IMR-90 (cell line): ENCODE data around the gene TRIM2. TPM values are rescaled to one million over a fixed set of nuclear protein-coding genes. Genes with fewer than 3 reads are reported as not detected.

ENCODE experiments used
- ATAC-seq: fragments of 200-7000 bp; cut with Tn5 transposase; 2 replicates; pipeline ENCODE4 v1.9.1; 2020; ENCODE audit warnings: low read depth, mild to moderate bottlenecking, moderate library complexity
- BruUV-seq: library from RNA; stranded (reverse); fragments of 400-500 nt; replicated peaks from 2 replicates; lab custom pipeline; 2021; lab: Mats Ljungman, UMichigan
- CTCF ChIA-PET: fragments of 300-600 bp; formaldehyde crosslinking; extraction: SDS; loops from one replicate; lab custom pipeline; 2021; ENCODE audit warnings: antibody characterized with exemption; lab: Yijun Ruan, JAX
- POLR2A ChIA-PET: fragments of 300-600 bp; sonication (Branson Sonifier 250); formaldehyde crosslinking; loops from one replicate; lab custom pipeline; 2022; ENCODE audit warnings: antibody characterized with exemption; ENCODE audit not compliant: unreplicated experiment; lab: Charles Lee
- DNase-seq: peaks from one replicate; pipeline ENCODE4 v3.0.0; 2013
- H2AFZ ChIP-seq: replicated peaks from 2 replicates; pipeline ENCODE3; 2013; ENCODE audit warnings: low read length, mild to moderate bottlenecking; ENCODE audit not compliant: poor library complexity
- H2AK5ac ChIP-seq: 2 replicates; pipeline ENCODE4 v1.6.1; 2013; ENCODE audit warnings: low read depth, low read length, inconsistent platforms
- H2AK9ac ChIP-seq: replicated peaks from 2 replicates; pipeline ENCODE3; 2013; ENCODE audit warnings: mild to moderate bottlenecking, low read depth, low read length, moderate library complexity; ENCODE audit not compliant: poor library complexity
- H2BK120ac ChIP-seq: 2 replicates; pipeline ENCODE4 v1.6.1; 2013; ENCODE audit warnings: low read depth, low read length, inconsistent platforms
- H2BK15ac ChIP-seq: 3 replicates; pipeline ENCODE4 v1.6.1; 2013; ENCODE audit warnings: low read depth, low read length, inconsistent platforms
- H2BK20ac ChIP-seq: 2 replicates; pipeline ENCODE4 v1.6.1; 2013; ENCODE audit warnings: low read depth, mild to moderate bottlenecking, inconsistent platforms, low read length, moderate library complexity
- H2BK5ac ChIP-seq: 2 replicates; pipeline ENCODE4 v1.6.1; 2013; ENCODE audit warnings: mild to moderate bottlenecking, low read depth, low read length, inconsistent platforms; ENCODE audit not compliant: poor library complexity, severe bottlenecking
- H3K14ac ChIP-seq: replicated peaks from 2 replicates; pipeline ENCODE4 v1.6.1; 2013; ENCODE audit warnings: low read depth, low read length, inconsistent platforms
- H3K18ac ChIP-seq: 2 replicates; pipeline ENCODE4 v1.6.1; 2013; ENCODE audit warnings: low read depth, low read length, control low read depth
- H3K23ac ChIP-seq: 2 replicates; pipeline ENCODE4 v1.6.1; 2013; ENCODE audit warnings: low read depth, low read length, inconsistent platforms
- H3K27ac ChIP-seq: 2 replicates; pipeline ENCODE4 v1.5.1; 2013; ENCODE audit warnings: mild to moderate bottlenecking, control low read depth, low read length; ENCODE audit not compliant: insufficient read depth
- H3K27me3 ChIP-seq: 2 replicates; pipeline ENCODE4 v1.6.1; 2013; ENCODE audit warnings: low read length; ENCODE audit not compliant: control insufficient read depth, insufficient read depth
- H3K36me3 ChIP-seq: 2 replicates; pipeline ENCODE4 v1.6.1; 2013; ENCODE audit warnings: low read length, mixed read lengths; ENCODE audit not compliant: control insufficient read depth, insufficient read depth
- H3K4ac ChIP-seq: 2 replicates; pipeline ENCODE4 v1.6.1; 2013; ENCODE audit warnings: low read depth, low read length, inconsistent platforms
- H3K4me1 ChIP-seq: 2 replicates; pipeline ENCODE4 v1.6.1; 2013; ENCODE audit warnings: low read length, mixed read lengths; ENCODE audit not compliant: control insufficient read depth, insufficient read depth
- H3K4me2 ChIP-seq: 2 replicates; pipeline ENCODE4 v1.6.1; 2013; ENCODE audit warnings: low read depth, mild to moderate bottlenecking, control low read depth, low read length, moderate library complexity
- H3K4me3 ChIP-seq: 2 replicates; pipeline ENCODE4 v1.5.1; 2013; ENCODE audit warnings: low read depth, mild to moderate bottlenecking, control low read depth, low read length, moderate library complexity; ENCODE audit not compliant: insufficient read depth
- H3K56ac ChIP-seq: 2 replicates; pipeline ENCODE4 v1.6.1; 2013; ENCODE audit warnings: low read length, inconsistent platforms; ENCODE audit not compliant: insufficient read depth; ENCODE audit errors: extremely low read depth
- H3K79me1 ChIP-seq, 2 experiments: 2 replicates each; pipeline ENCODE4 v1.6.1; 2013; ENCODE audit warnings: low read length in 2 of 2, inconsistent platforms in 1 of 2, low read depth in 1 of 2
- H3K9ac ChIP-seq: 2 replicates; pipeline ENCODE4 v1.6.1; 2013; ENCODE audit warnings: low read depth, low read length, control low read depth
- H3K9me1 ChIP-seq: 2 replicates; pipeline ENCODE4 v1.6.1; 2013; ENCODE audit warnings: low read length, inconsistent platforms; ENCODE audit not compliant: insufficient read depth
- H3K9me3 ChIP-seq: 2 replicates; pipeline ENCODE4 v1.6.1; 2013; ENCODE audit warnings: low read length; ENCODE audit not compliant: control insufficient read depth, insufficient read depth
- H4K20me1 ChIP-seq: 2 replicates; pipeline ENCODE4 v1.6.1; 2013; ENCODE audit warnings: low read length, inconsistent platforms; ENCODE audit not compliant: insufficient read depth
- H4K5ac ChIP-seq: 2 replicates; pipeline ENCODE4 v1.6.1; 2013; ENCODE audit warnings: mild to moderate bottlenecking, low read depth, low read length, control low read depth
- H4K8ac ChIP-seq, 2 experiments: 2 replicates each; pipeline ENCODE4 v1.6.1; 2013; ENCODE audit warnings: low read depth in 2 of 2, low read length in 2 of 2, control low read depth in 1 of 2, inconsistent platforms in 1 of 2
- H4K91ac ChIP-seq: 2 replicates; pipeline ENCODE4 v1.6.1; 2013; ENCODE audit warnings: low read depth, low read length, inconsistent platforms; ENCODE audit not compliant: insufficient read depth
- BHLHE40 ChIP-seq: fragments of 150-350 bp; IDR thresholded peaks from 2 replicates; pipeline ENCODE4 v1.6.1; 2016; ENCODE audit warnings: mild to moderate bottlenecking, low read depth, low read length
- CEBPB ChIP-seq: IDR thresholded peaks from 2 replicates; pipeline ENCODE4 v1.6.1; 2012; ENCODE audit warnings: low read depth, low read length, improper control_type of control experiment
- CTCF ChIP-seq: conservative IDR thresholded peaks from 2 replicates; pipeline ENCODE4 v1.5.1; 2012; ENCODE audit warnings: mild to moderate bottlenecking, low read depth, low read length, improper control_type of control experiment
- ELK1 ChIP-seq: fragments of 150-350 bp; IDR thresholded peaks from 2 replicates; pipeline ENCODE4 v1.6.1; 2016; ENCODE audit warnings: low read depth, mild to moderate bottlenecking, low read length, moderate library complexity, borderline replicate concordance
- MAFK ChIP-seq: IDR thresholded peaks from 2 replicates; pipeline ENCODE4 v1.6.1; 2012; ENCODE audit warnings: low read depth, low read length, improper control_type of control experiment
- MAZ ChIP-seq: IDR thresholded peaks from 2 replicates; pipeline ENCODE4 v1.6.1; 2012; ENCODE audit warnings: low read depth, mild to moderate bottlenecking, low read length, improper control_type of control experiment, moderate library complexity, borderline replicate concordance
- RAD21 ChIP-seq: IDR thresholded peaks from 2 replicates; pipeline ENCODE4 v1.6.1; 2012; ENCODE audit warnings: low read length, improper control_type of control experiment
- WGBS, 2 experiments: methylation state at CpG; one replicate each; pipeline versions ENCODE4 v1.1.5 to v1.1.7; 2013; ENCODE audit warnings: missing lambda C conversion rate in 2 of 2; ENCODE audit not compliant: insufficient read length in 1 of 2; ENCODE audit errors: extremely low coverage in 2 of 2; 5-methylcytosine and 5-hydroxymethylcytosine counted together
- dilution Hi-C: fragments of 300-500 bp; cut with HindIII; formaldehyde crosslinking; loops from one replicate; pipeline ENCODE4 v1.14.3; 2018; ENCODE audit warnings: low sequenced_read_pairs; ENCODE audit not compliant: unreplicated experiment
- in situ Hi-C: fragments of 300-500 bp; cut with MboI; formaldehyde crosslinking; loops from 3 replicates; pipeline ENCODE4 v1.14.3; 2019; ENCODE audit warnings: low sequenced_read_pairs, inconsistent platforms, mixed read lengths
- intact Hi-C: fragments of 100-400 bp; cut with micrococcal nuclease; formaldehyde crosslinking; loops from 2 replicates; pipeline ENCODE4 v1.10.0; 2022
- polyA plus RNA-seq, 3 experiments: library from polyadenylated mRNA; depleted of rRNA; stranded (reverse); fragments of >200 nt; gene quantifications; 2 replicates each; pipeline ENCODE4 v1.2.3, GENCODE V29; 2012; ENCODE audit warnings: low replicate concordance in 1 of 3
- total RNA-seq: library from RNA; depleted of rRNA; stranded (reverse); fragments of >200 nt; gene quantifications from 2 replicates; pipeline ENCODE4 v1.2.3, GENCODE V29; 2012

The TRIM2 gene
- total and polyA plus RNA-seq, 2 of the 4 experiments (the other 2 are of a cell fraction), result 16.0 to 64.2 TPM

GRCh38 chr4:153345012-153345981 is 141.1 kb downstream of the TRIM2 start:
- POLR2A ChIA-PET, result no interaction called here
- CTCF ChIA-PET, result interaction anchor here (0.6 to 2.3 kb wide), 5 partner anchors 121 to 391 kb away, joined by 3 to 11 read pairs (median 5); partner anchors contain the start of gene TMEM131L
- Histone ChIP-seq H4K20me1 (no peaks in the 10 kb centered on the region), H2BK5ac (no peak overlapping the region), H3K56ac (peak overlapping the region; percentile 50; the same call in 1 of the 2 replicates), H4K8ac (0 out of 4 replicates have a peak overlapping the region, but pooled peaks of 1 of the 2 experiments have one; percentile 1), H3K9me3 (no peaks in the 10 kb centered on the region), H2AK9ac (peak overlapping the region; percentile 34), H3K4me1 (peaks cover 5% of the 10 kb centered on the region; the same call in 1 of the 2 replicates), H2BK15ac (peak overlapping the region; percentile 5; the same call in 1 of the 3 replicates), H3K4me3 (peak overlapping the region; percentile 75), H4K5ac (no peak overlapping the region), H3K4ac (peak overlapping the region; percentile 2), H3K4me2 (peak overlapping the region; percentile 51), H3K14ac (0 out of 2 replicates have a peak overlapping the region, but pooled peaks have one; percentile 53), H2AK5ac (no peak overlapping the region), H3K36me3 (peaks cover under 1% of the 10 kb centered on the region; the same call in 1 of the 2 replicates), H2AFZ (peak overlapping the region; percentile 89), H2BK20ac (no peak overlapping the region), H3K27ac (peak overlapping the region; percentile 27; the same call in 1 of the 2 replicates), H3K9ac (peak overlapping the region; percentile 47), H3K9me1 (peaks cover 9% of the 10 kb centered on the region), H3K27me3 (no peaks in the 10 kb centered on the region), H4K91ac (no peak overlapping the region), H3K79me1 (peaks cover 9 to 30% of the 10 kb centered on the region in 2 experiments; a peak in 3 of 4 replicates), H2BK120ac (no peak overlapping the region), H3K18ac (no peak overlapping the region), H3K23ac (peak overlapping the region; percentile 97)
- no TSS peak for BruUV-seq
- peak; percentile 38 for ATAC-seq
- dilution Hi-C loops, result no loop called here
- 0% methylated on average over 3 of the region's 44 CpGs; no CpG with 5 or more reads in 1 of the 2 experiments for WGBS, 2 experiments
- 0 out of 2 replicates have a peak, but pooled peaks have one; percentile 3 for TF ChIP-seq CEBPB
- TF ChIP-seq BHLHE40, result no peak
- TF ChIP-seq MAFK, result no peak
- no peak for TF ChIP-seq ELK1
- peak; percentile 27 for TF ChIP-seq RAD21
- 0 out of 2 replicates have a peak, but pooled peaks have one; percentile 11 for TF ChIP-seq CTCF
- TF ChIP-seq MAZ, result 0 out of 2 replicates have a peak, but pooled peaks have one; percentile 8
- intact Hi-C loops, result loop anchor here (1.0 to 5.0 kb wide), 4 partner anchors 102 to 406 kb away; partner anchors contain the start of gene TMEM131L
- peak; percentile 56 for DNase-seq
- in situ Hi-C loops, result loop anchor here (5.0 kb wide), 1 partner anchor 227 kb away; no protein-coding TSS in a partner anchor
